ENCODE measurements around the gene CPNE7.

- TF ChIP-seq MYC (IDR thresholded peaks at IDR 0.05; ENCODE audit: low read depth, low read length) (no peak), POLR2A (IDR thresholded peaks at IDR 0.05; ENCODE audit: extremely low read depth, insufficient read length) (no peak)
- TF ChIP-seq, protein P1, sequence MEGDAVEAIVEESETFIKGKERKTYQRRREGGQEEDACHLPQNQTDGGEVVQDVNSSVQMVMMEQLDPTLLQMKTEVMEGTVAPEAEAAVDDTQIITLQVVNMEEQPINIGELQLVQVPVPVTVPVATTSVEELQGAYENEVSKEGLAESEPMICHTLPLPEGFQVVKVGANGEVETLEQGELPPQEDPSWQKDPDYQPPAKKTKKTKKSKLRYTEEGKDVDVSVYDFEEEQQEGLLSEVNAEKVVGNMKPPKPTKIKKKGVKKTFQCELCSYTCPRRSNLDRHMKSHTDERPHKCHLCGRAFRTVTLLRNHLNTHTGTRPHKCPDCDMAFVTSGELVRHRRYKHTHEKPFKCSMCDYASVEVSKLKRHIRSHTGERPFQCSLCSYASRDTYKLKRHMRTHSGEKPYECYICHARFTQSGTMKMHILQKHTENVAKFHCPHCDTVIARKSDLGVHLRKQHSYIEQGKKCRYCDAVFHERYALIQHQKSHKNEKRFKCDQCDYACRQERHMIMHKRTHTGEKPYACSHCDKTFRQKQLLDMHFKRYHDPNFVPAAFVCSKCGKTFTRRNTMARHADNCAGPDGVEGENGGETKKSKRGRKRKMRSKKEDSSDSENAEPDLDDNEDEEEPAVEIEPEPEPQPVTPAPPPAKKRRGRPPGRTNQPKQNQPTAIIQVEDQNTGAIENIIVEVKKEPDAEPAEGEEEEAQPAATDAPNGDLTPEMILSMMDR (IDR thresholded peaks at IDR 0.05; ENCODE audit: low read depth, low read length), result no peak
Measured at GRCh38 chr16:89629827-89630610, 54.5 kb downstream of the CPNE7 start.
